Hepatocyte (in vitro differentiated cells): ENCODE data around the gene NPY.

Experiments used
- EZH2 ChIP-seq: fragments of 200-600 bp; sonication (generic); IDR thresholded peaks from 2 replicates; pipeline ENCODE4 v1.6.1; 2016; ENCODE audit warnings: antibody characterized with exemption, mild to moderate bottlenecking, borderline replicate concordance
- EZH2phosphoT487 ChIP-seq: fragments of 200-600 bp; sonication (generic); IDR thresholded peaks from one replicate; pipeline ENCODE4 v1.6.1; 2018; ENCODE audit warnings: antibody characterized with exemption, mild to moderate bottlenecking, low read depth, moderate library complexity; ENCODE audit not compliant: unreplicated experiment, severe bottlenecking
- TF ChIP-seq, protein P1 (sequence below): fragments of 200-600 bp; sonication (generic); IDR thresholded peaks from 2 replicates; pipeline ENCODE4 v1.5.1; 2016; ENCODE audit warnings: antibody characterized with exemption, mild to moderate bottlenecking; ENCODE audit not compliant: poor library complexity

DNA sequence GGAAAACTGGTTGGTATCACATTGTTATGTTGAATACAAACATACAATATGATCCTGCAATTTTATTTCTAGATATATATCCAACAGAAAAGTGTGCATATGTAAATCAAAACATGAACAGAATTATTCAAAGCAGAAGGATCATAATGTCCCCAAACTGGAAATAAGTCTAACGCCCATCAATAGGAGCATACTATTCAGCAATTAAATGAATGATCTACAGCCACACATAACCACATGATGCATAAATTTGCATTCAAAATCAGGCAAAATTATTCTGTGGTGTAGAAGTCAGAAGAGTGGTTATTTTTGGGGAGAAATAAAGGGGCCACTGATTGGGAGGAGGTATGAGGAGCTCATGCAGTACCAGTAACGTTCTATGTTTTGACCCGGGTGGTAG is 28.6 kb downstream of the NPY start:
- TF ChIP-seq EZH2: no peak
- TF ChIP-seq, protein P1, sequence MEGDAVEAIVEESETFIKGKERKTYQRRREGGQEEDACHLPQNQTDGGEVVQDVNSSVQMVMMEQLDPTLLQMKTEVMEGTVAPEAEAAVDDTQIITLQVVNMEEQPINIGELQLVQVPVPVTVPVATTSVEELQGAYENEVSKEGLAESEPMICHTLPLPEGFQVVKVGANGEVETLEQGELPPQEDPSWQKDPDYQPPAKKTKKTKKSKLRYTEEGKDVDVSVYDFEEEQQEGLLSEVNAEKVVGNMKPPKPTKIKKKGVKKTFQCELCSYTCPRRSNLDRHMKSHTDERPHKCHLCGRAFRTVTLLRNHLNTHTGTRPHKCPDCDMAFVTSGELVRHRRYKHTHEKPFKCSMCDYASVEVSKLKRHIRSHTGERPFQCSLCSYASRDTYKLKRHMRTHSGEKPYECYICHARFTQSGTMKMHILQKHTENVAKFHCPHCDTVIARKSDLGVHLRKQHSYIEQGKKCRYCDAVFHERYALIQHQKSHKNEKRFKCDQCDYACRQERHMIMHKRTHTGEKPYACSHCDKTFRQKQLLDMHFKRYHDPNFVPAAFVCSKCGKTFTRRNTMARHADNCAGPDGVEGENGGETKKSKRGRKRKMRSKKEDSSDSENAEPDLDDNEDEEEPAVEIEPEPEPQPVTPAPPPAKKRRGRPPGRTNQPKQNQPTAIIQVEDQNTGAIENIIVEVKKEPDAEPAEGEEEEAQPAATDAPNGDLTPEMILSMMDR: no peak
- TF ChIP-seq EZH2phosphoT487: no peak
